ENCODE results near the gene CACNA1B.

Gene CACNA1B

DNA sequence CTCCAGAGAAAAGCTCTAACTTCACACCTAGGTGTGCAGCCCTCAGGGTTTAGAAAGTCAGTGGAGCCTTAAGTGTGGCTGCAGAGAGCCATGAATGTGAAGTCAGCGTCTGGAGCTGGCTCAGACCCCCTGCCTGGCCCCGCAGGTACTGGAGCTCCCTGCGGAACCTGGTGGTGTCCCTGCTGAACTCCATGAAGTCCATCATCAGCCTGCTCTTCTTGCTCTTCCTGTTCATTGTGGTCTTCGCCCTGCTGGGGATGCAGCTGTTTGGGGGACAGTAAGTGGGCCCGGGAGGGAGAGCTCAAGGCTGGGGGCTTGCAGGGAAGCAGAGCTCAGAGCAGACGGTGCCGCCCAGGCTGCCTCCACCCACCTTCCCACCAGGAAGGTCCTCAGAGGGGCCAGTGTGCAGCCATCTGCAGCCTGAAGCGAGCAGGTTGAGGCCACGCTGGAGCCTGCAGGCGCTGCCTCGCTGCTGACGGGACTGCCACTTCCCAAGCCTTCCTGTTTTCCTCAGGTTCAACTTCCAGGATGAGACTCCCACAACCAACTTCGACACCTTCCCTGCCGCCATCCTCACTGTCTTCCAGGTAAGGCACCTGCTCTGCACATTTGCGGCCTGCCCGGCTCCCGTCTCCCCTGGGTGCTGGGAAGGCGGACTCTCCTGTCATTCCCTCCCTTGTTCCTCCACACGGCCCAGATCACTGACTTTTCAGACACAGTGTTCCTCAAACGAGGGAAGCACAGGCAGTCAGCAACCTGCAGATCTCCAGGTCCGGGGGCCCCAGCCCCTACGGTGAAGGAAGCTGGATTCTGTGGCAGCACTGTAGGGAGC, 108.9 kb downstream of the CACNA1B start:
- DNase-seq (ENCODE audit: low spot score): no peak

DNA sequence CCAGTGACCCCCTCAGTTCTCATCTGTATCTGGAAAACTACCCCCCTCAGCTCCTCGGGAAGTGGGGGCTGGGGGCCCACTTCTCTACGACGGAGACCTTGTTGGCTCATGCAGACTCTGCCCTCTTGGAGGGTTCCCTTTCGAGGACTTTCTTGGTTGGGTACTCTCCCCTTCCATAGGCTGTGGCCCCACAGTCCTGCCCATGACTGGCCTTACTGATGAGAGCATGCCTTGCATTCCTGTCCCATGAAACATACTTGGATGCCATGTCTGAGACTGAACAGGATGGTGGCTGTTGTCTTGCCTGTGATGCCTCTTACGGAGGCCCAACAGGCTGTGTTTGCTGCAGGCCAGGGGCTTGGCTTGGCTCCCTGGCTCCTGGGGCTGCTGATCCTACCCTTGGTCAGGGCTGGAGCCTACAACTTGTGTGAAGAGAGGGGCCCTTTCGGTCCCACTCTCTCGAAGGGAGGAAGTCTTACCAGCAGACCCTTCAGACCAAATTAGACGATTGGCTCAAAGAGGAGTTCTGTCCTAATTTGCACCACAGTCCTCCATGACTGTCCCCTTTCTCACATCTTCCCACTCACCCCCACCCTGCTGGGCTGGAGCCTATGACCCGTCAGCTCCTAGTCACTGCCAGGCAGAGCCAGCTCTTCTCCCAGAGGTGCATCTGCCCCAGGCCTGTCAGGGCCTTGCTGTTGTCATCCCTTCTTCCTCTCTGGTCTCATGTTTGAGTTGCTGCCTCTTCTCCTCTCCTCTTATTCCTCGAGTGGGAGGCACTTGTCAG, 109.9 kb downstream of the CACNA1B start:
- no peak for DNase-seq (ENCODE audit: low spot score)

DNA sequence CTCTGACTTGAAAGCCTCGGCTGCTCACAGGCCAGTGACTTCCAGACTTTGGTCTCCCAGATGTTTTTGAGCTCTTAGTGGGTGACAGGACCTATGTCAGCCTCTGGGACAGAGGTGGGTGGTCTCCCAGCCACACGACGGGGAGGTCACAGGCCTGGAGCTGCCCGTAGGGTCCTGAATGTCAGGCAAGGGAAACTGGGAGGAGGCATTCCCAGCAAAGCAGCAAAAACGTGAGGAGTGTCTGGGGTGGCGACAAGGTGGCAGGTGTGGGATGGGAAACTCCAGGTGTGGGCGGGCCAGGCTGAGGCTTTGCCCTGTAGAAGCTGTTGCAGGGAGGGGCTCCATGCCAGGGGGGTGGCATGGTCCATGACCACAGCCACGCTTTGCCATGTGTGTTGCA, 110.5 kb downstream of the CACNA1B start:
- DNase-seq (ENCODE audit: low spot score): no peak

DNA sequence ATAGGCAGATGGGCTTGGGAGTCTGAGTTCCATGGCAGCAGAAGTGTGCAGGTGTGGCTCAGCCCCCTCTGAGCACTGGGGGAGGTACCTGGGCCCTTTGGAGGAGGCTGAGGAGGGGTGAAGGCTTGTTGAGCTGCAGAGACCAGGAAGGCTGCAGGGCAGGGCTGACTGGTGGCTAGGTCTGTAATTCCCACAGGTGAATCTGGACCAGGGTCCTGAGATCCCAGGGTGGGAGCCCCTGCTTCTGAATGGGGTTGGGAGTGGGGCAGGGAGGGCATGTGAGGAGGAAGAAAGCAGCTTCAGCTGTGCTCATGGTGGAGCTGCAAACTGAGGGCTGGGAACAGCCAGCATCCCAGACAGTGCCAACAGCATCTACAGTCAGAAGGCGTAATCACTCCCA, 111.1 kb downstream of the CACNA1B start:
- no peak for DNase-seq (ENCODE audit: low spot score)

DNA sequence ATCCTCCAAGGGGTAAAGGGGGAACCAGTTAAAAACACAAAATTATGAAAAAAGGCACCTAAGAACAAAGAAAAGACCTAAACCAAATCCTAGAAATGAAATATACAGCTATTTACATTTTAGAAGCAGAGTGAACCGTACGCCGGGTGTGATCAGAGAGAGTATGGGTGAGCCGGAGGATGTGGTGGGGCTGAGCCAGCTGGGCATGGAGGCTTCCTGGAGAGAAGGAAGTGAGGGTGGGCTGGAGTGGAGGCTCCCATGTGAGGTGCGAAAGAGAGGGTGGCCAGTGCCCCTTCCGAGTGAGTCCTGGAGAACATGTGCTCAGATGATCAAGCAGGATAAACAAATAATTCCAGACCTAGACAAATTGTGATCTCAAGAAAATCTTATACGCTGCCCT, 111.6 kb downstream of the CACNA1B start:
- DNase-seq (ENCODE audit: low spot score): no peak

DNA sequence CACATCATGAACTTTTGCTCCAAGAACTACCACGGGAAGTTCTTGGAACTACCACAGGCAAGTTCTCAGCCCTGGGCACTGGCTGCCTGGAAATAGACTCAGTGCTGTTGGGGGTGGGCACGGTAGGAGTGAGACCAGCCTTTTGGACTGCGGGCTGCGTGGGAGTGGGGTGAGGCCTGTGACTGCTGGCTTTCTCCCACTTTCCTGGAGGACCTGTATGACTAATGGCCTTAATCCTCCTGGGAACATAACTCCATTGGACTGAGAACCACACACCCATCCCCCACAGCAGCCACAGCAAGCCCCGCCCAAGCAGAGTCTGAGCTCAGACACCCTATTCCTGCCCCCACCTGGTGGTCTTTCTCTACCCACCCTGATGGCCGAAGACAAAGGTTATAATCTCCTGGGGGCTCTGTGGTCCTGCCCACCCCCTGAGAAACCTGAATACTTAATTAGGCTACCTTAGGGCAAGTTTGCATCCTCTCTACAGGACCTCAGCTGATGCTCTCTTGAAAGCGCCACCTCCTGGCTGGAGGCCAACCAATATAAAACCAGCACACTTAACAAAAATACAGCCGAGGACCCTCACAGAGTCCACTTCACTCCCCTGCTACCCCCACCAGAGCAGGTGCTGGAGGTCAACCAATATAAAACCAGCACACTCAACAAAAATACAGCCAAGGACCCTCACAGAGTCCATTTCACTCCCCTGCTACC, 112.6 kb downstream of the CACNA1B start:
- no peak for DNase-seq (ENCODE audit: low spot score)

DNA sequence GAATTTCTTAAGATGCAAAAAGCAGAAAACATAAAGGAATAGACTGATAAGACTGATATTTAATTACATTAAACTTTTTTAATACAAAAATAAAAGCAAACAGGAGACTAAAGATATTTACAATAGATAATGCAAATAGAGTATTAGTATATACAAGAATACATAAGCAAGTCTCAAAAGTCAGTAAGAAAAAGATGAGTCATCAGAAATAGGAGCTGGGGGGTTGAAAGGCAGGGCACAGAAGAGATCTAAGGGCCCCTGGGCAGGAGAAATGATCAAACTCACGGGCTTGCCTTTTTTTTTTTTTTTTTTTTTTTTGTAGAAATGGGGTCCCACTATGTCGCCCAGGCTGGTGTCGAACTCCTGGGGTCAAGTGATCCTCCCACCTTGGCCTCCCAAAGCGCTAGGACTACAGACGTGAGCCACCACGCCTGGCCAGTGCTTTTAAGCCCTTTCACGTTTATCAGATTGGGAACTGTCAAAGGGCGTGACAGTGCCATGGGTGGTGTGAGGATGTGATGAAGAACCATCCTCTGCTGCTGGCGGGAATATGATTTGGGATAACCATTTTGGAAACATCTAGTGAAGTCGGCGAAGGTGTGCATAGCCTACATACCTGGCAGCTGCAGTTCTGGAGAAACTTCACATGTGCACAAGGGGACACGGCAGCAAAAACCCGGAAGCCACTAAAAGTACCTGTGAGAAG, 126.1 kb downstream of the CACNA1B start:
- DNase-seq (ENCODE audit: low spot score): no peak

DNA sequence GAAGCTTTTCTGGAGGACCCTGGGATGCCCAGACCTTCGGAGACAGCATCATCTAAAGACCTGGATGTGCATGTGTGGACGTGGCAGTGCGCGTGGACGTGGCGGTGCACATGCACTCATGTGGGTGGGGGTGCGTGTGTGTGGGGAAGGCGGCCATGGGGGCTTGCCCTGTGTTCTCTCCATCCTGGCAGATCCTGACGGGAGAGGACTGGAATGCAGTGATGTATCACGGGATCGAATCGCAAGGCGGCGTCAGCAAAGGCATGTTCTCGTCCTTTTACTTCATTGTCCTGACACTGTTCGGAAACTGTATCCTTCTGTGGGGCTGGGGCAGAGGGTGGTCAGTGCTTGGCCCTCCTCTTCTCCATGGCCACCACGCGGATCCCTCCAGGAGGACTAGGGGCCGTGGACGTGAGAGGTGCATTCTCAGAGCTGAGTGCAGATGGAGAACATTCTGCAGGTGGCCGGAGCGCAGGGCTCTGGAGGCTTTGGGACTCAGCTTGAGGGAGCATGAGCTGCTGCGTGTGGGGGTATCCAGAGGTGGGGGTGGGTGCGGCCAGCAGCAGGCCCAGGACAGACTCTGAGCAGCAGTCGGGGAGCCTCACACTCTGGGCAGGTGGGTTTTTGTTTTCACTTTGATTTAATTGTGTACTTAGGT, 129.1 kb downstream of the CACNA1B start:
- no peak for DNase-seq (ENCODE audit: low spot score)

DNA sequence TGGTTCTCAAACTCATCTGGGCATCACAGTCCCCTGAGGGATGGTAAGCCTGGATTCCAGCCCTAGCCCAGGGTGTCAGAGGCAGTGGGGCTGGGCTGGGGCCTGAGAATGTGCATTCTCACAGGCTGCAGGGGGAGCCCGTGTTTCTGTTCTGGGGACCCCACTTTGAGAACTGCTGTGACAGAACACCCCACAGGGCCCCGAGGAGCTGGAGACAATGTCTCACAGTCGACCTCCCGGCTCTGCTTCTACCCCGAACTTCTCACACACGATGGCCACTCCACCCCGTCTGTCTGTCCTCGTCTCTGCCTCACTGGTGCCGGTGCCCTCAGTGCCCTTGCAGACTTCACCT, 130.0 kb downstream of the CACNA1B start:
- no peak for DNase-seq (ENCODE audit: low spot score)

DNA sequence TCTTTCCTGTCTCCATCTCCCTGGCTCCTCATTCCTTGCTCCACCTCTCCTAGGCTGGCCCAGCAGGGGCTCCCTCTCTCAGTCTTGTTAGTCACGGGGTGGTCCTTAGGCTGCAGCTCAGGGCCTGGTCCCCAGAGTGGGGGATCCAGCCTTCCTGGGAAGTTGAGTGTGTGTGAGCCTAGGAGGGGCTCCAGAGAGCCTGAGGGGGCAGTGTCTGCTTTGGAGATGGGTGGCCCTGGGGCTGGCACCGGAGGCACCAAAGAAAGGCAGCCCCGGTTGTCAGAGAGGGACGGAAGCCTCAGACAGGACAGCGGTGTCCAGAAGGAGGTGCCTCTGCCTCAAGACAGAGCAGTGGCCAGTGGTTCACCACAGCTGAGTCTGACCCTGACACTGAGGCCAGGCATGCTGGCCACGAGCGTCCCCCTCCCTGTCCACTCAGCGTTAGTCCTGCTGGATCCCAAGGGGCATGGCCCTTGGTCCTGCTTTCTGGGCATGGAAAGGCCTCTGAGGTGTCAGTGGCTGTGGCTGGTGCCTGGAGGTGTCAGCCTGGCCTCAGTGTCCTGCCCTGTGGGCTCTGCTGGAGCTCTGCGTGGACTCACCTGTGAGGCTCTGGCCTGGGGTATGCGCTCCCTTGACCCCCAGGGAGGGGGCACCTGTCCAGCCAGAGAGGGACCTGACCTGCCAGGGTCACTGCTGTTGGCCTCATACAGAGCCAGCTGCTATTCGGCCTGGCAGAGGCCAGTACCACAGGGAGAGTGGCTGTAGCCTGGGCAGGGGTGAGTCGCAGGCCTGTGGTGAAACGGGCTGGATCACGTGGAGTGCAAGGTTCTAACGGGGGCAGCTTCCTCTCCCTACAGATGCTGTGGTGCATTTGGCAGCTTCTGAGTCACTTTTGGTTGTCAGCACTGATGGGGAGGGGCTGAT, 130.6 kb downstream of the CACNA1B start:
- no peak for DNase-seq (ENCODE audit: low spot score)

DNA sequence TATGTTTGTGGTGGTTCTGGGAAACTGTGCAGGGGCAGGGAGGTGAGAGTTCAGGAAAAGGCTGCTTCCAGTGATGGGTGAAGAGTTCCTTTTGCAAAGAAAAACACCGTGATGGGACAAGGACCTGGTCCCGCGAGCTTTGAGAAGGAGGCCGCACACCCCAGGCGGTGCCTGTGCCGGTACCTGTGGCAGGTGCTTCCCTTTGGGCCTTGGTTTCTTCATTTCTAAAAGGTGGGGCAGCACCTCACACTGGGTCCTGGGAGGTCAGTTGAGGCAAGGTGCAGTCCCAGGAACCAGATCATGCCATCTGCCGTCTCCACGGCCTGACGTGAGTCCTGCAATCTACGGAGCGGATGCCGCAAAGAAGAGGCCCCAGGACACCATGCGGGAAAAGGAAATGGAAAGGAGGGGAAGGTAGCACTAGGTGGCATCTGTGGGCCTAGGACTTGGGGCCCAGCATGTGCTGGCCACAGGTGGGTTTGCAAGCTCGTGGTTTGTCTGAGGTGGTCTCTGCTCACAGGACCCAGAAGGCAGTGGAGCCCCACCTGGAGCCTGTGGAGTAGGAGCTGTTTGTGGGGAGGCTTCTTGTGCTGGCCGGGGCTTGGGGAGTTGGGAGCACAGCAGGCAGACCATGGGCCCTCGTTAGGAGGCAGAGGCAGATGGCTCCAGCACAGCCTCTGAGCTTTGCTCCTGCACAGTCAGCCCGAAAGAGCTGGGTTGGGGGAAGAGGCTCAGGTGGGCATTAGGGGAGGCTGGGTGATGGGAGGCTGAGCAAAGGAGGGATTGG, 131.6 kb downstream of the CACNA1B start:
- DNase-seq (ENCODE audit: low spot score): no peak

DNA sequence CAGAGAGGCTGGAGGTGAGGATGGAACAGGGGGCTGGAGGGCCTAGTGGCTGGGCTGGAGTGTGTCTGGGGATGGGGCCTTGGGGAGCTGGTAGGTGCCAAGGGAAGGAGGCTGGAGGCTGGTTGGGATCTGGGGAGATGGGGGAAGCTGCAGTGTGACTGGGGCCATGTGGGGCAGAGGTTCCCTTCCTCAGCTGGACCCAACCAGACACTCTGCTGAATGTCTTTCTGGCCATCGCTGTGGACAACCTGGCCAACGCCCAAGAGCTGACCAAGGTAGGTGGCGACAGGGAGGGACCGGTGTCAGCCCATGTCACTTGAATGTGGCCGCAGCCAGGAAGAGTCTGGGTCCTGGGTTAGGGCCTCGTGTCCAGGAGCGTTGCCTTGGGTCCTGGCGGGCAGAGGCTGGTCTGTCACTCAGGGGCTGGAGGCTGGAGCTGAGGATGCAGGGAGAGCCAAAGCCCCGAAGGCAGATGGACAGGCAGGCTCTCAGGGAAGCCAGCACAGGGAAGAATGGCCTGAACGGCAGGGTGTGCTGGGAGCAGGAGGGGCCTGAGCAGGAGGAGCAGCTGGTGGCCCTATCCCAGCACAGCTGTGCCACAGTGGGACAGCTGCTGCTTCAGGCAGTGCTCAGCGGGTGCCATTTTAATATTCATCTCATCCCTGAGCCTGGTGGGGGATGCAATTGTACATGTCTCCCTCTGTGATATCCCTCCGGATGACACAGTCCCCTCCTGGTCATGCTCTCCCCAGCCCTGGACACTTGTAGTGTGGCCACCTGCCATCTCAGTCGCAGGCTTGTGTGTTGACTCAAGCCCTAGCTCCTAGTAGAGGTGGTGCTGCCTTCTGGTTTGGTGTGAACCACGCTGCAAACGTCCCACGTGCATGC, 132.5 kb downstream of the CACNA1B start:
- DNase-seq (ENCODE audit: low spot score): no peak

DNA sequence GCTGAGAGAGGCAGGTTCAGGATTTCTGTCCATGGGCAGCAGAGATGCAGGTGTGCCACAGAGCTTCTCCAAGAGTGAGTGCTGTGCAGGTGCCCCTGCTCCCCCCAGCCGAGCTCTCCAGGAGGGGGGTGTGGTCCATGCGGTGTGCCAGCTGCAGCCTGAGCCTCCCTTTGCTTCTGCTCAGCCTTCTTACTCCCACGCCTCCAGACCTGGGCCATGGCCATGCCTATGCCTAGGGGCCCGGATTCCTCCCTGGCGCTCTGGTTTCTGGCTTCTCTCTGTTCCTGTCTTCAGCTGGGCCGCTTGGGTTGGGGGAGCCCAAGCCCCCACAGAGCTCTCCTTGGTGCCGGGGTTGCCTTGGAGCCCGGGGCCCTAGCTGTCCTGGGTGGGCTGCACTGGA, 133.3 kb downstream of the CACNA1B start:
- no peak for DNase-seq (ENCODE audit: low spot score)

DNA sequence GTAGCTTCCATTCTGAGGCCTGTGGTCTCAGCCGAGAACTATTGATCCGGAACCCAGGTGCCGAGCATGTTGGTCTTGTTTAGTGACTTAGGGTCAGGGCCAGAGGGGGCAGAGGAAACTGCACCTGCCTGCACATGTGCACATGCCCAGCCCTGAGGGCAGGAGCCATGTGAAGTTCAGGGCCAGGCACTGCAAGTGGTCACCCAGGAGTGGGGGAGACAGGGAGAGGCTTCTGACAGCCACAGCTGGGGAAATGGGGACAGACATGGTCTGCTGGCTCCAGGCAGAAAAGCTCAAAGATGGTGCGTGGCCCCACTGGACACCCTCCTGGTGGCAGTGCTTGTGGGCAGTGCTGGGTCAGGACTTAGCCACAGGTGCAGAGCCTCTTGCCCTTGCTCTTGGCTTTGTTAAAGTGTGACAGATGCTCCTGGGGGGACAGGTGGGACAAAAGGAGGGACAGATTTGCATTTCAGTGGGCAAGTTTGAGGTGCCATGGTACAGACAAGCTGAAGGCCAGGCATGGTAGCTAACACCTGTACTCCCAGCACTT, 134.4 kb downstream of the CACNA1B start:
- DNase-seq (ENCODE audit: low spot score): no peak

DNA sequence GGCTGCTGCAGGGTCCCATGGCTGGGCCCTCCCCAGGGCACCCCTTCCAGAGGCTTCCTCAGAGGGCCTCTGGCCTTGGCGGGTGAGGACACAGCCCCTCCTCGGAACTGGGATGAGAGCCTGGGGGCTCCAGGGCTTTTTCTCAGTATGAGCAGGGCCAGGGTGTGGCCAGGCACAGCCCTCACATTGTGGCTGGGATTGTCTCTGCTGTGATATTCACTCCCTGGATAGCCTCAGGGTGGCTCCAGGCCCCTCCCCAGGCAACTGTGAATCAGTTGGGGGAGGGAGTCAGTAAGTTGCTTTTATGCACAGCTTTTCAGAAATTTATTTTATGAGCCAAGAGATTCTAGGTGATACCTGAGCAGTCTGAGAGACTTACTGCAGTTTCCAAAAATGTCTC, 135.7 kb downstream of the CACNA1B start:
- no peak for DNase-seq (ENCODE audit: low spot score)

DNA sequence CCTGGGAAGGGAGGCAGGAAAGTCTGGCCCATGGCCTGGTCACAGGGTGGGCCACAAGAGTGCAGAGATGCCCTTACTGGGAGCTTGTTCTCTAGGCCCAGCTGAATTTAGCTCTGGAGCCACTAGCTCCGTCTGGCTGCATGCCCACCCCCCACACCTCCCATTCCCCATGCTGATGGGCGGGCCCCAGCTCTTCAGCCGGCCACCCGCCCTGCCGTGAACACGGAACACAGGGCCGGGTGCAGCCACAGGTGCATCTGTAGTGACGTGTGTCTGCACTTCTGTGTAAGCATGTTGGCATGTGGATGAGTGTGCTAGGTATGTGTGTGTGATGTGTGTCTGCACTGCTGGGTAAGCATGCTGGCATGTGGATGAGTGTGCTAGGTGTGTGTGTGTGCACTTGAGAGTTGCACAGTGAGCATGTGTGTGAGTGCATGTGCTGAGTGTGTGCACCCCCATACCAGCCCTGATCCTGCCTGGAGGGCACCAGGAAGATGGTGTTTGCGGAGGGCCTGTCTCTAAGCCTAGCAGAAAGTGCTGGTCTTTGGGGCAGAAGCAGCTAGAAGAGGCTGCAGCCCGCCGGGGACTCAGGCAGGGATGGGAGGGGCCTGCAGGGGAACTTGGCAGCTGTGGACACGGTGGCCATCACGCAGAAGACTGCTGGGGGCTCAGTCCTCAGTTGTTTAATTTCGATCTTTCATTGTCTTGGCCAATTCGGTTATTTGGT, 136.4 kb downstream of the CACNA1B start:
- DNase-seq (ENCODE audit: low spot score): no peak

DNA sequence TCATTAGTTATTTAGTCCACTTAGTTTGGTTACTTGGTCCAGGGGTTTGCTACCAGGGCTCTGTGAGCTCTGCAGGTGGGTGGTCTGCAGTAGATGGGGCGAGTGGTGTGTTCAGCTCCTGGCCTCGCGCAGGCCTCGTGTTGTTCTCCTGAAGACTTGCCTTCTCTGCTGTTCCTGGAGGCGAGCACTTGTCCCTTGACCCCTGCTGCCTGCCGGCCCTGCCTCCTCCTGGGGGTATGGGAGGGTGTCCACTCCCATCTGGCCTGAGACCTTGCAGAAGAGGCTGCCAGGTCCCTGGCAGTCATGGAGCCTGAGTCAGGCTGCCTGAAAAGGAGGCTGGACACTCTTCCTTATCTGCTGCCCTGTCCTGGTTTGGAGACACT, 137.0 kb downstream of the CACNA1B start:
- no peak for DNase-seq (ENCODE audit: low spot score)
